Middle frontal gyrus (tissue), 1 donor: ENCODE data around the gene CDC42EP4.

Source experiments
- DNase-seq: peaks from one replicate; pipeline ENCODE4 v3.0.0-alpha.2; 2015; ENCODE audit warnings: low spot score; ENCODE audit errors: extremely low spot score

The CDC42EP4 gene

GRCh38 chr17:73301369-73301768, 10.4 kb downstream of the CDC42EP4 start:
- DNase-seq: no peak

- no peak for DNase-seq
Measured at GRCh38 chr17:73300392-73300791, 11.4 kb downstream of the CDC42EP4 start.

- DNase-seq: no peak
Measured at GRCh38 chr17:73297934-73298861, 13.6 kb downstream of the CDC42EP4 start.

- DNase-seq: no peak
Measured at GRCh38 chr17:73293480-73293911, 18.3 kb downstream of the CDC42EP4 start.

GRCh38 chr17:73293031-73293430, 18.8 kb downstream of the CDC42EP4 start:
- DNase-seq: no peak

GRCh38 chr17:73292031-73292531, 19.7 kb downstream of the CDC42EP4 start:
- no peak for DNase-seq

- no peak for DNase-seq
Measured at GRCh38 chr17:73291260-73291801, 20.5 kb downstream of the CDC42EP4 start.

GRCh38 chr17:73290399-73291259, 21.2 kb downstream of the CDC42EP4 start:
- DNase-seq: no peak

- no peak for DNase-seq
Measured at GRCh38 chr17:73289549-73290254, 22.1 kb downstream of the CDC42EP4 start.

GRCh38 chr17:73288534-73289302, 23.1 kb downstream of the CDC42EP4 start:
- no peak for DNase-seq

GRCh38 chr17:73286863-73287296, 24.9 kb downstream of the CDC42EP4 start:
- no peak for DNase-seq

GRCh38 chr17:73285916-73286862, 25.6 kb downstream of the CDC42EP4 start:
- DNase-seq: no peak

GRCh38 chr17:73285603-73285908, 26.2 kb downstream of the CDC42EP4 start:
- DNase-seq: no peak

GRCh38 chr17:73284906-73285602, 26.7 kb downstream of the CDC42EP4 start:
- no peak for DNase-seq

GRCh38 chr17:73284354-73284753, 27.4 kb downstream of the CDC42EP4 start:
- DNase-seq: no peak

GRCh38 chr17:73283841-73284282, 27.9 kb downstream of the CDC42EP4 start:
- DNase-seq: no peak

- no peak for DNase-seq
Measured at GRCh38 chr17:73283250-73283649, 28.6 kb downstream of the CDC42EP4 start.

GRCh38 chr17:73282629-73283028, 29.2 kb downstream of the CDC42EP4 start:
- no peak for DNase-seq
